ENCODE data around the gene TRMT1.

- TF ChIP-seq BHLHE40 (IDR thresholded peaks at IDR 0.05; ENCODE audit: borderline replicate concordance) (no peak), LEF1 (IDR thresholded peaks at IDR 0.05; ENCODE audit: borderline replicate concordance) (no peak), FOXA1 (IDR thresholded peaks at IDR 0.05) (no peak), FOXM1 (IDR thresholded peaks at IDR 0.05; ENCODE audit: borderline replicate concordance) (no peak), HDGF (IDR thresholded peaks at IDR 0.05; ENCODE audit: borderline replicate concordance) (no peak), SUZ12 (IDR thresholded peaks at IDR 0.05) (no peak), TARDBP (IDR thresholded peaks at IDR 0.05) (no peak), CTBP1 (IDR thresholded peaks at IDR 0.05; ENCODE audit: borderline replicate concordance) (no peak), ELF4 (IDR thresholded peaks at IDR 0.05) (no peak)
These were observed 32.9 kb downstream of the TRMT1 start for GRCh38 chr19:13083627-13084026.
